Fibroblast of lung (primary cell): ENCODE data around the gene TRH. TPM values are rescaled to one million over a fixed set of nuclear protein-coding genes. Genes with fewer than 3 reads are reported as not detected.

ENCODE experiments used
- DNase-seq, 2 donors: peaks; one replicate each; pipeline versions ENCODE4 v3.0.0 to v3.0.0-alpha.2; 2010; ENCODE audit warnings: low read depth in 2 of 2
- H2AFZ ChIP-seq: 2 replicates; pipeline ENCODE4 v1.5.1; 2012; ENCODE audit warnings: low read length, control low read depth, inconsistent platforms
- H3K27ac ChIP-seq: 2 replicates; pipeline ENCODE4 v1.5.1; 2011; ENCODE audit warnings: low read length, control low read depth; ENCODE audit not compliant: insufficient read depth
- H3K27me3 ChIP-seq: 2 replicates; pipeline ENCODE4 v1.5.1; 2011; ENCODE audit warnings: mild to moderate bottlenecking, low read length; ENCODE audit not compliant: control insufficient read depth, insufficient read depth
- H3K36me3 ChIP-seq: 2 replicates; pipeline ENCODE4 v1.5.1; 2011; ENCODE audit warnings: low read length; ENCODE audit not compliant: control insufficient read depth, insufficient read depth
- H3K4me1 ChIP-seq: 2 replicates; pipeline ENCODE4 v1.5.1; 2011; ENCODE audit warnings: low read length; ENCODE audit not compliant: control insufficient read depth, insufficient read depth; ENCODE audit errors: extremely low read depth
- H3K4me2 ChIP-seq: 2 replicates; pipeline ENCODE4 v1.5.1; 2011; ENCODE audit warnings: low read length, control low read depth; ENCODE audit not compliant: insufficient read depth; ENCODE audit errors: extremely low read depth
- H3K4me3 ChIP-seq, 4 experiments: fragments of 200-600 bp in 1 of 4; sonication (generic) in 1 of 4; replicated peaks in 1 of 4; 2 replicates each; pipeline ENCODE4 v1.5.1; 2011 to 2016; ENCODE audit warnings: low read length in 4 of 4, low read depth in 3 of 4, mild to moderate bottlenecking in 3 of 4, control low read depth in 2 of 4, inconsistent platforms in 1 of 4, mixed read lengths in 1 of 4; ENCODE audit not compliant: insufficient read depth in 1 of 4; ENCODE audit errors: control extremely low read depth in 1 of 4
- H3K79me2 ChIP-seq: 2 replicates; pipeline ENCODE4 v1.5.1; 2012; ENCODE audit warnings: mild to moderate bottlenecking, low read length, inconsistent platforms; ENCODE audit not compliant: control insufficient read depth, insufficient read depth
- H3K9ac ChIP-seq: 2 replicates; pipeline ENCODE4 v1.5.1; 2011; ENCODE audit warnings: mild to moderate bottlenecking, low read length, control low read depth; ENCODE audit not compliant: insufficient read depth
- H3K9me3 ChIP-seq: 2 replicates; pipeline ENCODE4 v1.5.1; 2012; ENCODE audit warnings: low read depth, low read length; ENCODE audit not compliant: control insufficient read depth, insufficient read depth
- H4K20me1 ChIP-seq: 2 replicates; pipeline ENCODE4 v1.5.1; 2011; ENCODE audit warnings: low read length; ENCODE audit not compliant: control insufficient read depth, insufficient read depth; ENCODE audit errors: extremely low read depth
- EZH2 ChIP-seq: IDR thresholded peaks from 2 replicates; pipeline ENCODE4 v1.5.1; 2012; ENCODE audit warnings: low read length, control low read depth, mild to moderate bottlenecking; ENCODE audit errors: missing control alignments
- polyA plus RNA-seq, 2 donors: library from polyadenylated mRNA; depleted of rRNA in 1 of 2; stranded (reverse) in 1 of 2; unstranded in 1 of 2; fragments of >200 nt; gene quantifications; 2 replicates each; pipeline ENCODE4 v1.2.1, GENCODE V29; 2011 to 2012; ENCODE audit warnings: missing spikeins in 1 of 2
- total RNA-seq: library from RNA; depleted of rRNA; stranded (reverse); fragments of >200 nt; gene quantifications from 2 replicates; pipeline ENCODE4 v1.2.1, GENCODE V29; 2014
- TF ChIP-seq, protein P1 (sequence below), 2 donors: IDR thresholded peaks in 1 of 2; conservative IDR thresholded peaks in 1 of 2; 1 replicate in 1 of 2; 2 replicates in 1 of 2; pipeline ENCODE4 v1.5.1; 2011 to 2012; ENCODE audit warnings: low read length in 2 of 2, control low read depth in 1 of 2, inconsistent platforms in 1 of 2, low read depth in 1 of 2, mild to moderate bottlenecking in 1 of 2

Gene TRH
- total and polyA plus RNA-seq, 2 donors (not counting 1 experiment from before 2014, with no cell fraction given): not detected

DNA sequence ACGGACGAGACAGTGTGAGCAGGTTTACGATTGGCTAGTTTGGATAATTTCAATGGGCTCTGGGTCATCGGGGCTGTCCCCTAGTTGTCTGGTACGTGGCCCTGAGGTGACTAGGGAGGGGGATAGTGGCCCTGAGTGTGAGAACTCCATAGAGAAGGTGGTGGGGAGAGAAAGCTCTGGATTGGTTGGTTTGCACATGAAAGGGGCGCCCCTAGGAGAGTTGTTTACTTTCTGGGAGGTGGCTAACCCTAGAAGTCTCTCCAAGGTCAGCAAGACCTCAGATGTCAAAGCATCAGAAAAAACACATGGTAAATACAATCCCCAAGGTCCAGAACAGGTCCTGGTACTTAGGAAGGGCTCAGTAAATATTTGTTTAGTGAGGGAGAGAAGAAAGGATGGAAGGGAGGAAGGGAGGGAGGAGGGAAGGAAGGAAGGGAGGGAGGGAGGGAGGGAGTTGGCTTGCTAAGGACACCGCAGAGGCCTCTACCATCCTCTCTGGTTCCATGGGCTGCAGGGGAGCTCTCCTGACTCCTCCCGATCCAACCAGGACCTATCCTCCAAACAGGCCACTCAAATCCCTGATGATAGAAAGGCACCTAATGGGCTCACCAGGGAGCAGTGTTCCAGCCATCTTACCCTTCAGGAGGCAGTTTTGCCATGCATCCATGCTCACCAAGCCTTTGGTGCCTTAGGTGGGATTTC, 3.0 kb upstream of the TRH start:
- Histone ChIP-seq H3K4me2 (no peak overlapping the region), H3K79me2 (no peaks in the 10 kb centered on the region), H3K9ac (no peak overlapping the region), H2AFZ (no peak overlapping the region), H3K4me3 (no peak overlapping the region), H3K27ac (no peak overlapping the region), H4K20me1 (no peaks in the 10 kb centered on the region), H3K36me3 (no peaks in the 10 kb centered on the region), H3K4me1 (no peaks in the 10 kb centered on the region), H3K9me3 (no peaks in the 10 kb centered on the region), H3K27me3 (peaks cover 39% of the 10 kb centered on the region)
- TF ChIP-seq, protein P1, sequence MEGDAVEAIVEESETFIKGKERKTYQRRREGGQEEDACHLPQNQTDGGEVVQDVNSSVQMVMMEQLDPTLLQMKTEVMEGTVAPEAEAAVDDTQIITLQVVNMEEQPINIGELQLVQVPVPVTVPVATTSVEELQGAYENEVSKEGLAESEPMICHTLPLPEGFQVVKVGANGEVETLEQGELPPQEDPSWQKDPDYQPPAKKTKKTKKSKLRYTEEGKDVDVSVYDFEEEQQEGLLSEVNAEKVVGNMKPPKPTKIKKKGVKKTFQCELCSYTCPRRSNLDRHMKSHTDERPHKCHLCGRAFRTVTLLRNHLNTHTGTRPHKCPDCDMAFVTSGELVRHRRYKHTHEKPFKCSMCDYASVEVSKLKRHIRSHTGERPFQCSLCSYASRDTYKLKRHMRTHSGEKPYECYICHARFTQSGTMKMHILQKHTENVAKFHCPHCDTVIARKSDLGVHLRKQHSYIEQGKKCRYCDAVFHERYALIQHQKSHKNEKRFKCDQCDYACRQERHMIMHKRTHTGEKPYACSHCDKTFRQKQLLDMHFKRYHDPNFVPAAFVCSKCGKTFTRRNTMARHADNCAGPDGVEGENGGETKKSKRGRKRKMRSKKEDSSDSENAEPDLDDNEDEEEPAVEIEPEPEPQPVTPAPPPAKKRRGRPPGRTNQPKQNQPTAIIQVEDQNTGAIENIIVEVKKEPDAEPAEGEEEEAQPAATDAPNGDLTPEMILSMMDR (conservative IDR thresholded peaks at IDR 0.05 in 1 of 2, IDR thresholded peaks at IDR 0.05 in 1 of 2; ENCODE audit: low read depth in 1 of 2, low read length in 2 of 2): no peak
- no peak for DNase-seq

DNA sequence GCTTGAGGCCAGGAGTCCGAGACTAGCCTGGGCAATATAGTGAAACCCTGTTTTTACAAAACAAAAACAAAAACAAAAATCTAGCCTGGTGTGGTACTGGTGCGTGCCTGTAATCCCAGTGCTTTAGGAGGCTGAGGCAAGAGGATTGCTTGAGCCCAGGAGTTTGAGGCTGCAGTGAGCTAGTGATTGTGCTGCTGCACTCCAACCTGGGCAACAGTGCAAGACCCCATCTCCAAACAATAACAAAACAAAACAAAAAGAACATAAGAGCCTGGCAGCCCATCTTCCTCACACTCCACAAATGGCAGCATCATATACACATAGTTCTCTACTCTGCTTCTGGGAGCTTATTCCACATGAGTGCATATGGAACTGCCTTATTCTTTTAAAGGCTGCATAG, 2.2 kb upstream of the TRH start:
- no peaks in the 10 kb centered on the region for H3K36me3 ChIP-seq
- no peak overlapping the region for H3K4me3 ChIP-seq
- H3K4me1 ChIP-seq: no peaks in the 10 kb centered on the region
- H3K9me3 ChIP-seq: no peaks in the 10 kb centered on the region
- H4K20me1 ChIP-seq: no peaks in the 10 kb centered on the region
- TF ChIP-seq EZH2: no peak
- no peak for DNase-seq
- no peak overlapping the region for H3K4me2 ChIP-seq
- H3K27ac ChIP-seq: no peak overlapping the region
- peaks cover 44% of the 10 kb centered on the region for H3K27me3 ChIP-seq
- H3K9ac ChIP-seq: no peak overlapping the region
- H2AFZ ChIP-seq: no peak overlapping the region
- no peaks in the 10 kb centered on the region for H3K79me2 ChIP-seq

DNA sequence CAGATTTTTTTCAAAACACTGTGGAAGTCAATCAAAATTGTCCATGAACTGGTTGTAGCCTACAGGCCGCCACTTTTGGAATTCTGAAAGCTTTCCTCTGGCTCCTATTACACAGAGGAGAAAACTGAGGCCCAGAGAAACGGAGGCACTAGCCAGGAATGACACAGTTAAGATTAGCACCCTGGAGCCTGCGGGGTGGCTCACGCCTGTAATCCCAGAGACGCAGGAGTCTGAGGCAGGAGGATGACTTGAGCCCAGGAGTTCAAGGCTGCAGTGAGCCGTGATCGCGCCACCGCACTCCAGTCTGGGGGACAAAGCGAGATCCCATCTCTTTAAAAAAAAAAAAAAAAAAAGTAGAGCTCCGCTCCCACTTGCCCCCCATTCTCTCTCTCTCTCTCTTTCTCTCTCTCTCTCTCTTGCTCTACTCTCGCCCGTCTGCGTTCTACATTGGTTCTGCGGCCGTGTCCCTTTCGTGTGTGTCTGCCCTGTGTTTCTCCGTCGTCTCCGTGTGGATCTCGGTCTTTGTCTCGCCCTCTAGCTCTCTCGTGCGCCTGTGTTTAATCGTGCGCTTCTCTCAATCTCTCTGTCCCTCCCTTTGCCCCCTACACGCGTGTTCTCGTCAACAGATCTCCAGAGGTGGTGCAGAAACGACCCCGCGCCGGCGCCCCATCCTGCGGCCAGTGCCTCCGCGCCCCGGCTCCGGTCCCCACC, 512 bp upstream of the TRH start:
- no peaks in the 10 kb centered on the region for H3K36me3 ChIP-seq
- no peak overlapping the region for H3K4me3 ChIP-seq
- H3K27ac ChIP-seq: no peak overlapping the region
- H3K27me3 ChIP-seq: peaks cover 51% of the 10 kb centered on the region
- H3K4me2 ChIP-seq: no peak overlapping the region
- H3K79me2 ChIP-seq: no peaks in the 10 kb centered on the region
- no peaks in the 10 kb centered on the region for H3K9me3 ChIP-seq
- no peak for DNase-seq
- no peak overlapping the region for H3K9ac ChIP-seq
- no peak overlapping the region for H2AFZ ChIP-seq
- no peaks in the 10 kb centered on the region for H3K4me1 ChIP-seq
- no peaks in the 10 kb centered on the region for H4K20me1 ChIP-seq
- TF ChIP-seq, protein P1 (conservative IDR thresholded peaks at IDR 0.05 in 1 of 2, IDR thresholded peaks at IDR 0.05 in 1 of 2; ENCODE audit: low read depth in 1 of 2, low read length in 2 of 2): no peak
- TF ChIP-seq EZH2: no peak
